Stimulated activated CD4-positive, alpha-beta T cell treated with anti-CD3 and anti-CD28 coated beads, Interleukin-2, amount 100 ng/mL, for 24 hours (primary cell): ENCODE results near the gene ANO6.

ENCODE experiments used
- DNase-seq, 2 donors: peaks; one replicate each; pipeline ENCODE4 v3.0.0-alpha.2; 2020

The ANO6 gene

DNA sequence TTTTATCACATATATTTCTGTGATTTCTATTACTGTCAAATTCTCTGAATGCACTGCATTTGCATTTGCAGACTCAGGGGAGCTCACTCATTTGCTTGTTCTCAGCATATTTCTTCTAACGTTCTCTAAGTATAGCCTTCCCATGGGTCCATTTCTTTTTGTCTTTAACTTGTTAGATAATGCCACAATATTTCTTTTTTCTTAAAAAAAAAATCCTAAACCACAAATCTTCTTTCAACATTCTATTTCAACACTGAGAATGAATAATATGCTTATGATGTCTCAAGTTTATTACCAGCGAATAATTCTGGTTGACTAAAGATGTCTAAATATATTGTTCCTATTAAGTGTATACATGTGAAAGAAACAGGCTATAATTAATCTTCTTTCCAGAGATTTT lies 200.2 kb downstream of the ANO6 start:
- DNase-seq = no peak

GRCh38 chr12:45418520-45418919 lies 202.6 kb downstream of the ANO6 start:
- DNase-seq = no peak

DNA sequence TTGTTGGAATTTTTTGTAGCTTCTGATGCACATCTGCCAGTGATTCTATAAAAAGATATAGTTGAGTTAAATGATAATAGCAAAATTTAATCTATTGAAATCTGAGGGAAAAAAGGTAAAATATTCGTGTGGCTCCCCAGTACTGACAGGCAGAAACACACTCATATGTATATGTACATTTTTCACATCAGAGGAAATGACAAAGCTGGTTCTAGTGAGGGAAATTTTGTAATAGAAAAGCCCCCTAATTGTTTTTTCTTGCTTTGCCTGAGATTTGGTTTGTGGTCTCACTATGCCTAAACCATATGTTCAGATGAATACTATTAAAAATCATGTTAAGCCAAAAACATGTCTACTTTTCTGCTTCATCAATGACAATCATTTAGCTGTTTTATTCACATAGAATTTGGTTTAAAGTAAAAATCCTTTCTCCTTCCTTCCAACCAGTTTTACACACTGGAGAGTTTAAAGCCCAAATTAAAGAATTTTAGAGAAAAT lies 203.5 kb downstream of the ANO6 start:
- DNase-seq = no peak

DNA sequence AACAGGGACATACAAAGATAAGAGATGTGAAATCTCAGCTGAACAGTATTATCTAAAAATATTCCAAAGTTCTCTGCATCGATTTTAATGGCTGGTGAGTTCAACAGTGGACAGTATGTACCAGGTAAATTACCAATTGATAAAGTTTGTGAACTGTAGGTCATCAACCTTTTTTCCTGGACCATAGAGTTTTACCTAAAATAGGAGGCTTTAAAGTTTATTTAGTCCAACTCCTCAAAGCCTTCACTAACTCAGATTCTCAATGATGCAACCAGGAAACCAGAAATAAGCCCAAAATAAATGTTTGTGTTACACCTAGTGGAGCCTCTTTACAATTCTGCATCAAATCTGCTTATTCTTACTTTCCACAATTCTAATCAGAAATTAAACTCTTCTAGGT lies 205.8 kb downstream of the ANO6 start:
- DNase-seq = no peak

- DNase-seq = no peak
These were observed 208.0 kb downstream of the ANO6 start for GRCh38 chr12:45423931-45424330.

- no peak for DNase-seq
These were observed 209.5 kb downstream of the ANO6 start for GRCh38 chr12:45425426-45425825.

DNA sequence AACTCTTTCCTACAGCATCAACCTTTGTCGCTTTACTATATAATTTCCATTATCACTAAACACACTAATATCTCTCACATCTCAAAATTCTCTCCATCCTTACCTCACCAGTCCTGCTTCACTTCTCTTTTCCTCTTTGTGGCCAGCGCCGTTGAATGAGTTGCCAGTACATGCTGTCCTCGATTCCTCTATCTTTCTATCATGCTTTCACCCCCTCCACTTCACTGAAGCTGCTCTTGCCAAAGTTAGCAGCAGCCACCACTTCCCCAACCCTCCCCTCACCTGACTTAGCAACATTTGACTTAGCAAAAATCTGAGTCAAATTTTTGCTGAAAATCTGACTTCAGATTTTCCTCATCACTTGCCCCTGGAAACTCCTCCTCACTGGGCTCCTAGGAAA lies 210.4 kb downstream of the ANO6 start:
- DNase-seq = no peak

GRCh38 chr12:45427042-45427441 lies 211.1 kb downstream of the ANO6 start:
- no peak for DNase-seq

DNA sequence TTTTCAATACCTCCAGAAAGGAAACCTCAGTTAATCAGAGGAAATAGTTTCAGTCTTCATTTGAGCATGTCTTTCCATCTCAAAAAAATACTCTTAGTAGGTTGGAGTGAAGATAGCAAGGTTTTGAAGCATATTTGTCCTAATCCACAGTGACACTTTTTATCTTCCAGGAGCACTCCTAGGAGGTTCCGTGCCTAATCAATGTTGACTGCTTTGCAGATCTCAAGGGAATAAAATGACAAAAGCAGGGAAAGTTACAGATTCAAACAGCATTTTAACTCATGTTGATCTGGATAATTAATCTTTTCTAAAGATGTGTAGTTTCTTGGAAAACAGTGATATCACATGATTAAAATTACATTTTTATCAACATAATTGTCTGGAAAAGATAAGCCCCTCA lies 213.9 kb downstream of the ANO6 start:
- no peak for DNase-seq

DNA sequence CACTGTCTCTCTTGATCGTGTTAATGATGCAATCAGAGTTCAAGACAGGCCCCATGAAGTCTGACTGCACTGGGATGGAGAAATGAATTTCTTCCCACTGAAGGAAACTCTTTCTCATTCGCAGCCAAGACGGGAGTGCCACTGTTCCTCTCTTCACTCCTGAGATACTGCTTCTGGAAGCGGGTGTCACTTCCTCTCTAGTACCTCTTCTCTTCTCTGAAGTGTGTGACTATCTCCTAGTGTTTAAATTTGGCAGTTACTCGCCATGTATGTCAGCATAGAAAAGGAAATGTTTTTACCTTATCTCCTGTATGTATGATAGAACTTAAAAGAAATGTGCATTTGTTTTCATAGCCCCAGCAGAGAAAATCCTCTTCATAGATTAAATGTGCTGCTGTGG lies 215.2 kb downstream of the ANO6 start:
- DNase-seq = no peak

- DNase-seq = no peak
These were observed 216.8 kb downstream of the ANO6 start for GRCh38 chr12:45432710-45433109.

DNA sequence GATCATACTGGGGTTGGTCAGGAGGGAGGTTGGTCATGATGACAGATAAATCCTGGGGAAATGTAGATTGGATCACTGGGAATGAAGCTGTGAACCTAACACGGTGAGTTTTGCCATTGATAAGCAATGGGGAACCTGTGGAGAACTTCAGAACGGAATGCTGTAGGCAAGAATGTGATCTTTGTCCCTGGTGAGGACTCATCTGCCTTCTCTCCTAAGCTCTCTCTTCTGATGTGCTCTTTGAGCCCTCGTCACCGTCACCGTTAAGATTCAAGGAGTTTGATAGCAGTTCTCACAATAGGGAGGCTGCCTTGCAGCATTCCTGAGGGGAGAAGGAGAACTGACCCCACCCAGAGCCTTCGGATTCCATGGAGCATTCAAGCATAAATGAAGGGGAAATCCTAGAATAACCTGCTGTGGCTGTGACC lies 217.6 kb downstream of the ANO6 start:
- DNase-seq = no peak

- no peak for DNase-seq
These were observed 218.2 kb downstream of the ANO6 start for GRCh38 chr12:45434094-45434493.

DNA sequence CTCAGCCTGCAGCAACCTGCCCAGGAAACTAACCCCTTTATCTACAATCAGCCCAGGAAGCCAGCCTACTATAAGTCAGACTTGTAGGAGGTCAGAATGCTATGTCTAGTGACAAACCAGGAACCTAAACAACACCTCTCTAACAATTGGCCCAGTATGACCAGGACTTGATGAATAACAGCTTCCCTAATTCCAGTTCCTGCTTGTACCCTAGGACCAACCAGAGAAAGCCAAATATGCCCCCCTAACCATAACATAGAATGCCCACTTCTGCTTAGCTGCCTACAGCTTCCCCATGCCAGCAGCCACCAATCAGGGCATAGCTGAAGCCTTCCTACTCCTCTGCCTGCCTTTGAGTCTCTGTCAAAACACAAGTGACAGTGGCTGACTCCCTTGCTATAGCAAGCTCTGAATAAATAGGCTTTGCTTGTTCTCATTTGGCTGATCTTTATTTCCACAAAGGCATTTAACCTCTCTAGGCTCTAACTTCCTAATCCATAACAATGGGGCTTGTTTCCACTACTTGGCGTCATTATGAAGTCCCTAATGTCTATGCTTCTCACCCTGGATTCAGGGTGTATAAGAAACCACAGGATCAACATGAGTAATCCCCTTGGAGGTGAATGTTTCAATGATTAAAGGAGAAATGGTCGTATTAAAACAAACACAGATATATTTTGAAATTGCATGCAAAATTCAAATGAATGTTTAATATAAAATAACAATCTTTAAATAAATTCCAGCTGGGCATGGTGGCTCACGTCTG lies 220.2 kb downstream of the ANO6 start:
- DNase-seq = no peak

- no peak for DNase-seq
These were observed 223.1 kb downstream of the ANO6 start for GRCh38 chr12:45439039-45439438.

DNA sequence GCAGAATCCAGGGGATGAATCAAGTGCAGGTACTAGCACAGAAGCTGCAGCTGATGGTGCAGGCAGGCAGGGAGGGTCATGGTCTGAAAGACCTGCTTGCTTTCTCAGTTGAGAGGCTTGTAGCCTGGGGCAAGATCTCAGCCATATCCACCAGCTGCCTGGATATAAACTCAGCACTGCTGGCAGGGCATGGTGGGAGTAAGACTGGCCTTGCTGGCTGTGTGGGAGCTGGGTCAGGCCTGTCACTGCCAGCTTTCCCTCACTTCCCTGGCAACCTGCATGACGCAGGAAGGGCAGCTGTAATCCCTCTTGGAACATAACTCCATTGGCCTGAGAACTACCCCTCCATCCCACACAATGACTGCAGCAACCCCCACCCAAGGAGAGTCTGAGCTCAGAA lies 230.1 kb downstream of the ANO6 start:
- no peak for DNase-seq

GRCh38 chr12:45458238-45458637 lies 242.3 kb downstream of the ANO6 start:
- no peak for DNase-seq

DNA sequence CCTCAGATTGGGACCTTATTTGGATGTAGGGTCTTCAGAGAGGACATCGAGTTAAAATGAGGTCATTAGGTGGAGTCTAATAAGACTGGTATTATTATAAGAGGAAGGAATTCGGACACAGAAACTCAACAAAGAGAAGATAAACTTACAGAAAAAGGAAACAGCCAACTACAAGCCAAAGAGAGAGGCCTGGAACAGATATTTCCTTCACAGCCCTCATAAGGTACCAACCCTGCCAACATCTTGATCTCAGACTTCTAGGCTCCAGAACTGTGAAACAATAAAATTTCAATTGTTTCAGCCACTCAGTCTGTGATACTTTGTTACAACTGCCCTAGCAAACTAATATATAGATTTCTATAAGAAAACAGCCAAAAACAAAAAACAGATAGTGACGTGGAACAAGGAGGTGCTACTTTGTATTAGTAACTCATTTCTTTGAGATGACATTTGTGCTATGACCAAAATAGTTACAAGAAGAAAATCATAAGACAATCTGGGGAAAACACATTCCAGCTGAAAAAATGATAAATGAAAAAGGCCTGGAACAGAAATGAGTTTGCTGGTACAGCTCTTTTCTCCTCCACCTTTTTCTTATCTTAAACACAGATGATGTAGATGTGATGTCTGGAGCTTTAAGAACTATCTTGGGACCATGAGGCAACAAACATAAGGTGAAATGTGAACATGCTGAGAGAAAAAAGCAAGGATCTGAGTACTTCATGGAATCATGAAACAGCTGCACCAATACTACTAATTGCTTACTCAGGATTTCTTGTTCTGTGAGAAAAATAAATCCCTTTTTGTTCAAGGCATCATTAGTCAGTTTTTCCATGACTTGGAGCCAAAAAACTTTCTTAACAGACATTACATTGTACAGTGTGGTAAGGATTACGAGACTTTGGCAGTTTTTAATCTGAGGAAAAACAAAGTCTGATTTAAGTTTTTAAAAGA lies 243.2 kb downstream of the ANO6 start:
- DNase-seq = no peak

GRCh38 chr12:45462506-45462905 lies 246.6 kb downstream of the ANO6 start:
- DNase-seq = no peak

GRCh38 chr12:45464699-45465098 lies 248.8 kb downstream of the ANO6 start:
- no peak for DNase-seq

GRCh38 chr12:45468751-45469615 lies 253.1 kb downstream of the ANO6 start:
- DNase-seq = no peak

DNA sequence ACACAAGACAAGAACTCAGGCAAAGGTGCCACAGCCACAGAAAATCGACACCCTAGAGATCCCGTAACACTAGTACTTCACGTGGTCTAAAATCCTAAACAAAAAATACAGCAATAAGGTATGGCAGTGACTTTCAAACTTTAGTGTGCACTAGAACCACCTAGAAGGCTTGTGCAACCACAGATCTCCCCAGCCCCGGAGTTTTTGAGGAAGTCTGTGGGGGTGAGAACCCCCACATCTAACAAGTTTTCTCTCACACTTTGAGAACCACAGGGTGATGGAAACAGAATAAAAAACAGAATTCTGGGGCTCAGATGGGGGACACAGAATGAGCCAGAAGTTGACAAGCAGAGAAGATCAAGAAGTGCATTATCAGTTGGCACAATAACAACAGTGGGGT lies 254.0 kb downstream of the ANO6 start:
- no peak for DNase-seq

DNA sequence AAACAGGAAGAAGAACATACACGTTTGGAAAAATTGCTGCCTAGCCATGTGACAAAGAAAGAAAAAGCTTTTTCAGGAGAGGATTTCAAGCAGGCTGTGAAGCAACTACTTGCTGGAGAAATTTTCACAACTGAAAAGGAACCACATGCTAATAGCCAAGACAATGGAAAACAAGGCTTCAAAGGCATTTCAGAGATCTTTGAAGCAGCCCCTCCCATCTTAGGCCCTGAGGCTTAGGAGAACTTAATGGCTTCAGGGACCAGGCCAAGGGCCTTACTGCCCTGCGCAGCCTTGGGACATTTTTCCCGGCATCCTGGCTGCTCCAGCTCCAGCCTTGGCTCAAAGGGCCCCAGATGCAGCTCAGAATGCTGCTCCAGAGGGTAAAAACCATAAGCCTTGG lies 257.7 kb downstream of the ANO6 start:
- DNase-seq = no peak
